HEK293 (cell line): ENCODE data around the gene CDYL2.
"Not testable (repeated sequence)": the region's sequence is repeated elsewhere in the genome, so short reads cannot be mapped to it uniquely, and the experiment has no call there.

Experiments used
- CTCF ChIA-PET: fragments of 350-600 bp; formaldehyde crosslinking; extraction: SDS; loops from one replicate; lab custom pipeline; 2021; ENCODE audit warnings: antibody characterized with exemption; lab: Yijun Ruan, JAX
- POLR2A ChIA-PET: fragments of 300-600 bp; formaldehyde crosslinking; extraction: SDS; loops from one replicate; lab custom pipeline; 2020; ENCODE audit warnings: antibody characterized with exemption, inconsistent platforms; lab: Yijun Ruan, JAX
- H3K27ac ChIP-seq: fragments of 200-500 bp; sonication (Bioruptor generic); 2 replicates; pipeline ENCODE4 v1.5.1; 2014; ENCODE audit warnings: low read depth, low read length, control low read depth, inconsistent platforms; ENCODE audit errors: extremely low read depth
- H3K36me3 ChIP-seq, 2 experiments: fragments of 200-500 bp in 1 of 2; sonication (Bioruptor generic) in 1 of 2; 1 replicate in 1 of 2; 2 replicates in 1 of 2; pipeline ENCODE4 v1.5.1; 2014 to 2017; ENCODE audit warnings: inconsistent platforms in 2 of 2, low read length in 2 of 2; ENCODE audit not compliant: control insufficient read depth in 2 of 2, insufficient read depth in 1 of 2
- H3K4me1 ChIP-seq: fragments of 200-500 bp; sonication (Bioruptor generic); 2 replicates; pipeline ENCODE4 v1.5.1; 2014; ENCODE audit warnings: mild to moderate bottlenecking, low read length, inconsistent platforms; ENCODE audit not compliant: control insufficient read depth, insufficient read depth
- H3K4me3 ChIP-seq: 2 replicates; pipeline ENCODE4 v1.5.1; 2011; ENCODE audit warnings: low read depth, mild to moderate bottlenecking, control low read depth, low read length, moderate library complexity
- H3K9me3 ChIP-seq: fragments of 200-500 bp; sonication (Bioruptor generic); 2 replicates; pipeline ENCODE4 v1.5.1; 2014; ENCODE audit warnings: low read depth, low read length, inconsistent platforms; ENCODE audit not compliant: control insufficient read depth, insufficient read depth
- HOXD13 ChIP-seq: sonication (generic); formaldehyde crosslinking; IDR thresholded peaks from 2 replicates; pipeline ENCODE4 v1.8.0; 2022; ENCODE audit warnings: missing genetic modification reagents, borderline replicate concordance
- SETDB1 ChIP-seq: IDR thresholded peaks from one replicate; pipeline ENCODE4 v1.6.1; 2017; ENCODE audit warnings: mild to moderate bottlenecking, low read length, moderate library complexity, mixed read lengths; ENCODE audit not compliant: insufficient read length
- SP3 ChIP-seq: fragments of 450-650 bp; formaldehyde crosslinking; IDR thresholded peaks from 2 replicates; pipeline ENCODE4 v1.5.1; 2016; ENCODE audit warnings: missing biosample characterization, missing genetic modification characterization
- SP7 ChIP-seq: fragments of 450-650 bp; formaldehyde crosslinking; IDR thresholded peaks from 2 replicates; pipeline ENCODE4 v1.5.1; 2016; ENCODE audit warnings: missing biosample characterization, missing genetic modification characterization
- ZNF221 ChIP-seq: fragments of 450-650 bp; formaldehyde crosslinking; IDR thresholded peaks from 2 replicates; pipeline ENCODE4 v1.5.1; 2017; ENCODE audit warnings: missing biosample characterization, missing genetic modification characterization, borderline replicate concordance
- ZNF354C ChIP-seq: fragments of 450-650 bp; formaldehyde crosslinking; IDR thresholded peaks from 2 replicates; pipeline ENCODE4 v1.5.1; 2016; ENCODE audit warnings: missing biosample characterization, missing genetic modification characterization, low read depth, borderline replicate concordance
- ZNF398 ChIP-seq: fragments of 450-650 bp; formaldehyde crosslinking; IDR thresholded peaks from 2 replicates; pipeline ENCODE4 v1.5.1; 2017; ENCODE audit warnings: missing biosample characterization, missing genetic modification characterization
- ZNF558 ChIP-seq: fragments of 450-650 bp; formaldehyde crosslinking; IDR thresholded peaks from 2 replicates; pipeline ENCODE4 v1.5.1; 2016; ENCODE audit warnings: missing biosample characterization, missing genetic modification characterization
- ZNF571 ChIP-seq: fragments of 450-650 bp; formaldehyde crosslinking; IDR thresholded peaks from 2 replicates; pipeline ENCODE4 v1.5.0; 2017; ENCODE audit warnings: missing biosample characterization, missing genetic modification characterization
- ZNF621 ChIP-seq: fragments of 450-650 bp; formaldehyde crosslinking; IDR thresholded peaks from 2 replicates; pipeline ENCODE4 v1.5.1; 2017; ENCODE audit warnings: missing biosample characterization, missing genetic modification characterization
- ZNF76 ChIP-seq: fragments of 450-650 bp; formaldehyde crosslinking; IDR thresholded peaks from 2 replicates; pipeline ENCODE4; 2016; ENCODE audit warnings: low read depth, missing biosample characterization, missing genetic modification characterization, borderline replicate concordance
- ZNF792 ChIP-seq: fragments of 450-650 bp; formaldehyde crosslinking; IDR thresholded peaks from 2 replicates; pipeline ENCODE4 v1.5.1; 2016; ENCODE audit warnings: missing biosample characterization, missing genetic modification characterization
- TF ChIP-seq, protein P1 (sequence below): fragments of 450-650 bp; formaldehyde crosslinking; IDR thresholded peaks from 2 replicates; pipeline ENCODE4 v1.5.1; 2016; ENCODE audit warnings: missing biosample characterization, missing genetic modification characterization
- TF ChIP-seq, protein P2 (sequence below): fragments of 450-650 bp; formaldehyde crosslinking; IDR thresholded peaks from 2 replicates; pipeline ENCODE4 v1.5.1; 2017; ENCODE audit warnings: missing biosample characterization, missing genetic modification characterization

CDYL2 gene

DNA sequence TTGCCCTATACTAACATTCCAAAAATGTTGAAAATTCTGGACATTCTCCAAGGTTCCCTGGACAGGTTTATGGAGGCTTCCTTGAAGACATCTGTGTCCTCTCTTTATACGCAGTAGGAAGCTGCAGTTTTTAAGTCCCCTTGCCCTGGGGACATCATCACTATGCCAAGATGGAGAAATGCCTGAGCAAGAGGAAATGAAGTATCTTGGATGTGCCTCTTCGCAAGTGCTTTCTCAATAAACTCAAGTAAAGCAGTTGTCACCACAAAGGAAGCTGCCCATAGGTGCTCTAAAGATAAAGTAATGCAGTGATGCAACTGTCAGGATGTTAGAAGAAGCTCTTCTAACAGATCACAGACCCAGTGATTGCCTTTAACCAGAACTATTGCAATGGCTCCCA is 71.0 kb downstream of the CDYL2 start (continued):
- TF ChIP-seq, protein P1, sequence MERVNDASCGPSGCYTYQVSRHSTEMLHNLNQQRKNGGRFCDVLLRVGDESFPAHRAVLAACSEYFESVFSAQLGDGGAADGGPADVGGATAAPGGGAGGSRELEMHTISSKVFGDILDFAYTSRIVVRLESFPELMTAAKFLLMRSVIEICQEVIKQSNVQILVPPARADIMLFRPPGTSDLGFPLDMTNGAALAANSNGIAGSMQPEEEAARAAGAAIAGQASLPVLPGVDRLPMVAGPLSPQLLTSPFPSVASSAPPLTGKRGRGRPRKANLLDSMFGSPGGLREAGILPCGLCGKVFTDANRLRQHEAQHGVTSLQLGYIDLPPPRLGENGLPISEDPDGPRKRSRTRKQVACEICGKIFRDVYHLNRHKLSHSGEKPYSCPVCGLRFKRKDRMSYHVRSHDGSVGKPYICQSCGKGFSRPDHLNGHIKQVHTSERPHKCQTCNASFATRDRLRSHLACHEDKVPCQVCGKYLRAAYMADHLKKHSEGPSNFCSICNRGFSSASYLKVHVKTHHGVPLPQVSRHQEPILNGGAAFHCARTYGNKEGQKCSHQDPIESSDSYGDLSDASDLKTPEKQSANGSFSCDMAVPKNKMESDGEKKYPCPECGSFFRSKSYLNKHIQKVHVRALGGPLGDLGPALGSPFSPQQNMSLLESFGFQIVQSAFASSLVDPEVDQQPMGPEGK (tag by site-specific recombination), result no peak
- no peak for TF ChIP-seq ZNF792 (tag by site-specific recombination)
- TF ChIP-seq ZNF398 (tag by site-specific recombination), result no peak
- no peak for TF ChIP-seq ZNF221 (tag by site-specific recombination)
- no peak for TF ChIP-seq ZNF621 (tag by site-specific recombination)
- no peak for TF ChIP-seq ZNF571
- TF ChIP-seq, protein P2, sequence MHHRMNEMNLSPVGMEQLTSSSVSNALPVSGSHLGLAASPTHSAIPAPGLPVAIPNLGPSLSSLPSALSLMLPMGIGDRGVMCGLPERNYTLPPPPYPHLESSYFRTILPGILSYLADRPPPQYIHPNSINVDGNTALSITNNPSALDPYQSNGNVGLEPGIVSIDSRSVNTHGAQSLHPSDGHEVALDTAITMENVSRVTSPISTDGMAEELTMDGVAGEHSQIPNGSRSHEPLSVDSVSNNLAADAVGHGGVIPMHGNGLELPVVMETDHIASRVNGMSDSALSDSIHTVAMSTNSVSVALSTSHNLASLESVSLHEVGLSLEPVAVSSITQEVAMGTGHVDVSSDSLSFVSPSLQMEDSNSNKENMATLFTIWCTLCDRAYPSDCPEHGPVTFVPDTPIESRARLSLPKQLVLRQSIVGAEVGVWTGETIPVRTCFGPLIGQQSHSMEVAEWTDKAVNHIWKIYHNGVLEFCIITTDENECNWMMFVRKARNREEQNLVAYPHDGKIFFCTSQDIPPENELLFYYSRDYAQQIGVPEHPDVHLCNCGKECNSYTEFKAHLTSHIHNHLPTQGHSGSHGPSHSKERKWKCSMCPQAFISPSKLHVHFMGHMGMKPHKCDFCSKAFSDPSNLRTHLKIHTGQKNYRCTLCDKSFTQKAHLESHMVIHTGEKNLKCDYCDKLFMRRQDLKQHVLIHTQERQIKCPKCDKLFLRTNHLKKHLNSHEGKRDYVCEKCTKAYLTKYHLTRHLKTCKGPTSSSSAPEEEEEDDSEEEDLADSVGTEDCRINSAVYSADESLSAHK (tag by site-specific recombination), result no peak
- TF ChIP-seq SP3 (tag by site-specific recombination), result no peak
- TF ChIP-seq SP7 (tag by site-specific recombination), result no peak
- TF ChIP-seq HOXD13 (CRISPR knock-in tag), result no peak
- no peak for TF ChIP-seq ZNF76
- no peak for TF ChIP-seq ZNF558

- TF ChIP-seq SETDB1 (peak; percentile 7), ZNF354C (tag by site-specific recombination) (no peak)
- no peaks in the 10 kb centered on the region for H3K36me3 ChIP-seq
Measured at GRCh38 chr16:80731915-80732314, 72.5 kb downstream of the CDYL2 start.

DNA sequence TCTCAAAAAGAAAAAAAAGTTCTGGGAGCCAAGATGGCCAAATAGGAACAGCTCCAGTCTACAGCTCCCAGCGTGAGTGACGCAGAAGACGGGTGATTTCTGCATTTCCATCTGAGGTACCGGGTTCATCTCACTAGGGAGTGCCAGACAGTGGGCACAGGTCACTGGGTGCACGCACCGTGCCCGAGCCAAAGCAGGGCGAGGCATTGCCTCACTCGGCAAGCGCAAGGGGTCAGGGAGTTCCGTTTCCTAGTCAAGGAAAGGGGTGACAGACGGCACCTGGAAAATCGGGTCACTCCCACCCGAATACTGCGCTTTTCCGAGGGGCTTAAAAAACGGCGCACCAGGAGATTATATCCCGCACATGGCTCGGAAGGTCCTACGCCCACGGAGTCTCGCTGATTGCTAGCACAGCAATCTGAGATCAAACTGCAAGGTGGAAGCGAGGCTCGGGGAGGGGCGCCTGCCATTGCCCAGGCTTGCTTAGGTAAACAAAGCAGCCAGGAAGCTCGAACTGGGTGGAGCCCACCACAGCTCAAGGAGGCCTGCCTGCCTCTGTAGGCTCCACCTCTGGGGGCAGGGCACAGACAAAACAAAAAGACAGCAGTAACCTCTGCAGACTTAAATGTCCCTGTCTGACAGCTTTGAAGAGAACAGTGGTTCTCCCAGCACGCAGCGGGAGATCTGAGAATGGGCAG is 77.2 kb downstream of the CDYL2 start:
- H3K9me3 ChIP-seq, H3K27ac ChIP-seq, POLR2A ChIA-PET, H3K4me1 ChIP-seq, CTCF ChIA-PET, H3K4me3 ChIP-seq, H3K36me3 ChIP-seq: not testable (repeated sequence)

More at GRCh38 chr16:80731915-80732314, 72.5 kb downstream of the CDYL2 start:
- H3K9me3 ChIP-seq, result no peaks in the 10 kb centered on the region
- H3K4me3 ChIP-seq, result no peak overlapping the region
- ChIA-PET CTCF (no interaction called here), POLR2A (no interaction called here)
- no peaks in the 10 kb centered on the region for H3K4me1 ChIP-seq
- H3K27ac ChIP-seq, result no peak overlapping the region
